ENCODE data around the gene NPHP4.

NPHP4 gene

GRCh38 chr1:5983361-5984103 lies 8.7 kb downstream of the NPHP4 start:
- TF ChIP-seq, protein P1, sequence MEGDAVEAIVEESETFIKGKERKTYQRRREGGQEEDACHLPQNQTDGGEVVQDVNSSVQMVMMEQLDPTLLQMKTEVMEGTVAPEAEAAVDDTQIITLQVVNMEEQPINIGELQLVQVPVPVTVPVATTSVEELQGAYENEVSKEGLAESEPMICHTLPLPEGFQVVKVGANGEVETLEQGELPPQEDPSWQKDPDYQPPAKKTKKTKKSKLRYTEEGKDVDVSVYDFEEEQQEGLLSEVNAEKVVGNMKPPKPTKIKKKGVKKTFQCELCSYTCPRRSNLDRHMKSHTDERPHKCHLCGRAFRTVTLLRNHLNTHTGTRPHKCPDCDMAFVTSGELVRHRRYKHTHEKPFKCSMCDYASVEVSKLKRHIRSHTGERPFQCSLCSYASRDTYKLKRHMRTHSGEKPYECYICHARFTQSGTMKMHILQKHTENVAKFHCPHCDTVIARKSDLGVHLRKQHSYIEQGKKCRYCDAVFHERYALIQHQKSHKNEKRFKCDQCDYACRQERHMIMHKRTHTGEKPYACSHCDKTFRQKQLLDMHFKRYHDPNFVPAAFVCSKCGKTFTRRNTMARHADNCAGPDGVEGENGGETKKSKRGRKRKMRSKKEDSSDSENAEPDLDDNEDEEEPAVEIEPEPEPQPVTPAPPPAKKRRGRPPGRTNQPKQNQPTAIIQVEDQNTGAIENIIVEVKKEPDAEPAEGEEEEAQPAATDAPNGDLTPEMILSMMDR (IDR thresholded peaks at IDR 0.05; ENCODE audit: low read length), result no peak
- TF ChIP-seq EZH2phosphoT487 (IDR thresholded peaks at IDR 0.05; ENCODE audit: low read length) (no peak), EZH2 (optimal IDR thresholded peaks at IDR 0.05; ENCODE audit: low read depth, low read length) (no peak)
- Histone ChIP-seq H3K27me3 (replicated peaks; ENCODE audit: insufficient read depth, low read length) (no peaks in the 10 kb centered on the region), H3K9me3 (replicated peaks; ENCODE audit: insufficient read depth, low read length) (no peaks in the 10 kb centered on the region), H3K4me2 (ENCODE audit: low read depth, low read length) (no peak overlapping the region), H3K4me1 (ENCODE audit: low read length) (no peaks in the 10 kb centered on the region), H3K79me2 (ENCODE audit: low read length) (no peaks in the 10 kb centered on the region), H3F3A (ENCODE audit: insufficient read depth, low read length) (no peaks in the 10 kb centered on the region), H3K4me3 (ENCODE audit: low read length) (no peak overlapping the region), H2AFZ (ENCODE audit: low read length) (no peak overlapping the region), H3K36me3 (replicated peaks; ENCODE audit: insufficient read depth, low read length) (no peaks in the 10 kb centered on the region), H3K9ac (ENCODE audit: low read length) (no peak overlapping the region), H3K27ac (ENCODE audit: low read length) (no peak overlapping the region), H4K20me1 (ENCODE audit: insufficient read depth, low read length) (no peaks in the 10 kb centered on the region), H3K9me2 (replicated peaks; ENCODE audit: insufficient read depth, low read length) (no peaks in the 10 kb centered on the region)
- DNase-seq, result no peak

GRCh38 chr1:5982868-5983267 lies 9.4 kb downstream of the NPHP4 start:
- no peak overlapping the region for H3K27ac ChIP-seq (ENCODE audit: low read length)
- no peak for DNase-seq
- H3K4me3 ChIP-seq (ENCODE audit: low read length), result no peak overlapping the region
- no peak for TF ChIP-seq EZH2 (optimal IDR thresholded peaks at IDR 0.05; ENCODE audit: low read depth, low read length)
- no peak for TF ChIP-seq EZH2phosphoT487 (IDR thresholded peaks at IDR 0.05; ENCODE audit: low read length)
- TF ChIP-seq, protein P1 (IDR thresholded peaks at IDR 0.05; ENCODE audit: low read length), result no peak
- H3K9ac ChIP-seq (ENCODE audit: low read length), result no peak overlapping the region
- H3K4me1 ChIP-seq (ENCODE audit: low read length), result no peaks in the 10 kb centered on the region
- H3F3A ChIP-seq (ENCODE audit: insufficient read depth, low read length), result no peaks in the 10 kb centered on the region
- H3K36me3 ChIP-seq (replicated peaks; ENCODE audit: insufficient read depth, low read length), result no peaks in the 10 kb centered on the region
- H3K9me3 ChIP-seq (replicated peaks; ENCODE audit: insufficient read depth, low read length), result no peaks in the 10 kb centered on the region
- H3K4me2 ChIP-seq (ENCODE audit: low read depth, low read length), result no peak overlapping the region
- no peaks in the 10 kb centered on the region for H3K27me3 ChIP-seq (replicated peaks; ENCODE audit: insufficient read depth, low read length)
- H3K9me2 ChIP-seq (replicated peaks; ENCODE audit: insufficient read depth, low read length), result no peaks in the 10 kb centered on the region
- no peaks in the 10 kb centered on the region for H4K20me1 ChIP-seq (ENCODE audit: insufficient read depth, low read length)
- no peaks in the 10 kb centered on the region for H3K79me2 ChIP-seq (ENCODE audit: low read length)
- no peak overlapping the region for H2AFZ ChIP-seq (ENCODE audit: low read length)

DNA sequence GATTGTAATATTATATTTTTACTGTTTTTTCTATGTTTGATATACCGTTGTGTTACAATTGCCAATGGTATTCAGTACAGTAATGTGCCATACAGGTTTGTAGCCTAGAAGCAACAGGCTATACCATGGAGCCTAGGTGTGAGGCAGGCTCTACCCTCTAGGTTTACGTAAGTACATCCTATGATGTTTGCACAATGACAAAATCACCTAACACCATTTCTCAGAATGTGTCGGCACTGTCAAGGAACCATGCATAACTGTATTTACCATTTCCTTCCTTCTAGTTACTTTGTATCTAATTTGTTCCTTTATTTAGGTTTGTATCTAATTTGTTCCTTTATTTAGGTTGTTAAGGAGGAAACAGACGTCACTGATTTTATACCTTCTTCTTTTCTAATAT lies 9.9 kb downstream of the NPHP4 start:
- H4K20me1 ChIP-seq (ENCODE audit: insufficient read depth, low read length), result no peaks in the 10 kb centered on the region
- H3K9me2 ChIP-seq (replicated peaks; ENCODE audit: insufficient read depth, low read length), result no peaks in the 10 kb centered on the region
- no peaks in the 10 kb centered on the region for H3F3A ChIP-seq (ENCODE audit: insufficient read depth, low read length)
- no peak overlapping the region for H3K9ac ChIP-seq (ENCODE audit: low read length)
- no peaks in the 10 kb centered on the region for H3K27me3 ChIP-seq (replicated peaks; ENCODE audit: insufficient read depth, low read length)
- H3K27ac ChIP-seq (ENCODE audit: low read length), result no peak overlapping the region
- no peak for DNase-seq
- H3K79me2 ChIP-seq (ENCODE audit: low read length), result no peaks in the 10 kb centered on the region
- no peak overlapping the region for H2AFZ ChIP-seq (ENCODE audit: low read length)
- H3K4me3 ChIP-seq (ENCODE audit: low read length), result no peak overlapping the region
- H3K36me3 ChIP-seq (replicated peaks; ENCODE audit: insufficient read depth, low read length), result no peaks in the 10 kb centered on the region
- H3K4me2 ChIP-seq (ENCODE audit: low read depth, low read length), result no peak overlapping the region
- no peaks in the 10 kb centered on the region for H3K9me3 ChIP-seq (replicated peaks; ENCODE audit: insufficient read depth, low read length)
- no peak for TF ChIP-seq EZH2 (optimal IDR thresholded peaks at IDR 0.05; ENCODE audit: low read depth, low read length)
- no peaks in the 10 kb centered on the region for H3K4me1 ChIP-seq (ENCODE audit: low read length)

DNA sequence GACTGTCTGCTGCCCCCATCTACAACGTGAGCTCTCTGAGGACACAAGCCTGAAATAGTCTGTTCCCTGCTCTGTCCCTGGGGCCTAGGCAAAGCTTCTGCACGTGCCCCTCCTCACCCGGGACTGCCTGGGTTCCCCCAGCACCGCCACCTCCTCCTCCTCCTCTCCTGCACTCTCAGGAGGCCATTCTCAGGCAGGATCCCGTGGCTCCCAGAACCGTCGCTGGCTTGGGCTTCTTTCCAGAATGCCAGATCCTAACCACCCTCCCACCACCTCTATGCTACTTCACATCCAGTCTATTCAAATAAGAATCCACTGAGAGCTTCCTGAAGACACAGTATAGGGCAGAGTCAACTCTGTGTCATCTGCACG lies 11.2 kb downstream of the NPHP4 start:
- no peaks in the 10 kb centered on the region for H3K9me3 ChIP-seq (replicated peaks; ENCODE audit: insufficient read depth, low read length)
- H3K9ac ChIP-seq (ENCODE audit: low read length), result no peak overlapping the region
- TF ChIP-seq EZH2phosphoT487 (IDR thresholded peaks at IDR 0.05; ENCODE audit: low read length) (no peak), EZH2 (optimal IDR thresholded peaks at IDR 0.05; ENCODE audit: low read depth, low read length) (no peak)
- TF ChIP-seq, protein P1 (IDR thresholded peaks at IDR 0.05; ENCODE audit: low read length), result no peak
- no peak overlapping the region for H2AFZ ChIP-seq (ENCODE audit: low read length)
- no peaks in the 10 kb centered on the region for H3K79me2 ChIP-seq (ENCODE audit: low read length)
- H3F3A ChIP-seq (ENCODE audit: insufficient read depth, low read length), result no peaks in the 10 kb centered on the region
- no peak overlapping the region for H3K27ac ChIP-seq (ENCODE audit: low read length)
- H3K36me3 ChIP-seq (replicated peaks; ENCODE audit: insufficient read depth, low read length), result no peaks in the 10 kb centered on the region
- no peaks in the 10 kb centered on the region for H3K4me1 ChIP-seq (ENCODE audit: low read length)
- no peak for DNase-seq
- H3K4me3 ChIP-seq (ENCODE audit: low read length), result no peak overlapping the region
- no peaks in the 10 kb centered on the region for H3K9me2 ChIP-seq (replicated peaks; ENCODE audit: insufficient read depth, low read length)
- H4K20me1 ChIP-seq (ENCODE audit: insufficient read depth, low read length), result no peaks in the 10 kb centered on the region
- H3K27me3 ChIP-seq (replicated peaks; ENCODE audit: insufficient read depth, low read length), result no peaks in the 10 kb centered on the region
- H3K4me2 ChIP-seq (ENCODE audit: low read depth, low read length), result no peak overlapping the region

Measured in MM.1S (cell line).